Activated T-helper 1 cell treated with anti-CD3 and anti-CD28 coated beads, Interleukin-2, amount 50 U/mL, for 16 hours (primary cell): Measurements from ENCODE around the gene FRMPD1.

ENCODE experiments used
- DNase-seq, 2 donors: peaks; one replicate each; pipeline ENCODE4 v3.0.0-alpha.2; 2020; ENCODE audit warnings: low read depth in 1 of 2, low spot score in 1 of 2

Gene FRMPD1

DNA sequence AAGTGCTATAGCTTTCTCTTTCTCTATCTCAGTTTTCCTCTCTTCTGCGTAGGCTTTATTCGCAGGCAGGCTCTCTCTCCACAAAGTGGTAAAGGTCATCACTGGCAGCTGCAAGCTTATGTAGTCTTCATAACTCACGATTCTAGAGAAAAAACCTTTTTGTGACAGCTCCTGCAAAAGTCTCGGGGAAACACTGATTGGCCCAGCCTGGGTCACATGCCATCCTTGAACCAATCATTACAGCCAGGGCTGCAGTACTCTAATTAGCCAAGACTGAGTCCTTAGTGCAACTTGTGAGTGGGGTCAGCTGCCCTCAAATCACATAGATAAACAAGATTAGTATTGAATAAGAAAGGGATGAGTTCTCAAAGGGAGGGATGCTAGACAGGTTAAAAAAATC, 18.3 kb upstream of the FRMPD1 start:
- no peak for DNase-seq

DNA sequence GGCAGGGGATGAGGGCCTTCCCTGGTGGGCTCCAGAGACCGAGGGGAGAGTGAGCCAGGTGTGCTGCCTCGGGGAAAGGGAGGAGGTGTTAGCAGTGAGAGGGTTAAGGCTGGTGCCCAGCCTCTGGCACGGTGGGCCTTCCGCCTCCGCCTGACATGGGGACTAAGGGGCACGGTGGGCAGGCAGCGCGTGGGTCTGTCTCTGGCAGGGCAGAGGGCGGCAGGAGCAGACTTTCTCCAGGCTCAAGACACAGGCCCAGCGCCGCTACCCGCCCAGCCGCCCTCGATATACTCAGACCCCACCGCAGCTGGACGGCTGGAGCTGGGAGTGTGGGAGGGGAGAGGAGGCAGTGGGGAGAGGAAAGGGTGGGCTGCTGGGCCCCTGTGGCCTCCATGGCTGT, 14.9 kb upstream of the FRMPD1 start:
- no peak for DNase-seq

DNA sequence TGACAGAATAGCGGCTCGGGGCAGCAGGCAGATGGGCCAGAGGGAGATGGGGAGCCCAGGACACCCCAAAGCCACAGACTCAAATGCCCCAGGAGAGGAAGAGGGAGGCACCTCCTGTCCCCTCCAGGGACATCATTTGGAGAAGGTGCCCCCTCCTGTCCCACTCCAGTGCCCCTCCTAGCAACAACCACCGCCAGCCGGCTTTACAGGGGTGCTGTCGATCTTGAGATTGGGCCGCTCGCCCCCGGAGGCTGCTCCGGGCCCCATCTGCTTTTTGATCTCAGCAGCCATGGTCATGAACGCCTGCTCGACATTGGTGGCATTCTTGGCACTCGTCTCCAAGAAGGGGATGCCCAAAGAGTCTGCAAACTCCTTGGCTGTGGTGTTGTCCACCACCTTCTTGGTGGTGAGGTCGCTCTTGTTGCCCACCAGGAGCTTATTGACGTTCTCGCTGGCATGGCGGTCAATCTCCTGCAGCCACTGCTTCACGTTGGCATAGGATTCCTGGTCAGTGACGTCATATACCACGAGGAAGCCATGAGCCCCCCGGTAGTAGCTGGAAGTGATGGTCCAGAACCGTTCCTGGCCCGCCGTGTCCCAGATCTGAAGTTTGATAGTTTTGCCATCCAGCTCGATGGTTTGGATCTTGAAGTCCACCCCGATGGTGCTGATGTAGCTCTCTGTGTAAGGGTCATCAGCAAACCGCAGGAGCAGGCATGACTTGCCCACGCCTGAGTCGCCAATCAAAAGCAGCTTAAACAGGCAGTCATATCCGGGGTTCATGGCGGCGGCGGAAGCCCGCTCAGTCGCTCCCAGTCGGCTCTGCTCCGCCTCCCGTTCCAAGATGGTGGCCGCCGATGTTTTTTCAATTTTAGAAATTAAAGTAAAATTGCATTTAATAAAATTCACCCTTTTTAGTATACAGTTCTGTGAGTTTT, 14.0 kb upstream of the FRMPD1 start:
- DNase-seq = no peak

DNA sequence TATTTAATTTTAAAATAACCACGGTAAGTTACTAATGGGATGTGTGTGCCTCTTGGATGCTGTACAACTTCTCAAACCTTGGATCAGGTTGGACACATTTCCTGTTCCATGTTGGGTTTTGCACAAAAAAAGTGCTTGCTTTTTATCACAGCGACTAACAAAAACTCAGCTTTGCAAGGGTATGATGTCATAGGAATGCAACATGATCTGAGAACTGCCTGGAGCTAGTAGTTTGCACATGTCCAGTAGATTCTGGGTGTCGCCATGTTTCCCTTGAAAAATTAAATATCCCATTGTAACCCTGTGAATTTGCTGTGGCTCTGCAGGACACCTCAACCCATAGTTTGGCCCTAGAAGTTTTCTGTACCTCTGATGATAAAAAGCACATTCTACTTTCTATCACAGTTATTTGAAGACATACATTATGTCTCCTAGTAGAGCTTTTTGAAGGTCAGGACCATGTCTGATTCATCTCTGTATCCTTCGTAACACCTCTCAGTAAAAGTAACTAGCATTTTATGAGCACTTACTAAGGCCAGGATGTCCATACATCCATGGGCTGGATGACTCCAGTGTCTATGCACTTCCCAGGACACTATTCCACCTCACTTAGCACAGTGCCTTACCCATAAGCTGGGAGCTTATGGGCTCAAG, 11.5 kb upstream of the FRMPD1 start:
- no peak for DNase-seq

- DNase-seq = no peak
Measured at GRCh38 chr9:37639841-37640240, 10.9 kb upstream of the FRMPD1 start.

DNA sequence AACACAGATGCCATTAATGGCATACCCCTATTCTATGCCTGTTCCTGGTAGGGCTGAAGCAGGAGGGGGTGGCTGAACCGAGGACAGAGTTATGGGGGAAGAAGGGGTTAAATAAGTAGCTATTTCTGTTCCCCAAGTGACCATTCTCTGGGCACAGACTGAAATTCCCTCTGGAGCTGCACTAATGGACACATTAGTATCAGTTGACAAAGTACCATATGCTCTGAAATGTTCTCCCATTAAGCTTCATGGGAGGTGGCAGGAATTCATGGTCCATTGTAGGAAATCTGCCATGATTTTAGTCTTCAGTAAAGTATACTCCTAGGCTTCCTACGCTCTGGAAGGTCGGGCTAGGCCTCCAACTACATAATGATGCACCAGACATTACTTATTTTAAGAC, 10.5 kb upstream of the FRMPD1 start:
- DNase-seq = no peak

- no peak for DNase-seq
Measured at GRCh38 chr9:37641331-37641730, 9.4 kb upstream of the FRMPD1 start.

DNA sequence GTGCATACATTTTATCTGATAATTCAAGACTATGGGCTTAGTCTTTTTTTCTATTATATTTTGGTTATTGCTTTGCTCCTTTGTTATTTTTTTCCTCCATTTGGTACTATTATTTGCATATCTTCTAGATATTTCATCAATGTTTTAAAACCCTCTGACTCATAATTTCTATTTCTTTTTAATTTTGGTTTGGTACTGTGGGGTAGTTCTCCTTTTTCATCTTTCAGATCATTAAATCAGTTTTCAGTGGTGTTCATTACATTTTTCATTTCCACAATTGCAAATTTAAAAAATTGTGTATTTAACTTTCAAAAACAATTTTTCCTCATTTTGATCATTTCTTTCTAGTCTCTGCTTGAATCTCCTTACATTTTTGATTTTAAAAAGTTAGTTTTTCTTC, 7.5 kb upstream of the FRMPD1 start:
- no peak for DNase-seq

DNA sequence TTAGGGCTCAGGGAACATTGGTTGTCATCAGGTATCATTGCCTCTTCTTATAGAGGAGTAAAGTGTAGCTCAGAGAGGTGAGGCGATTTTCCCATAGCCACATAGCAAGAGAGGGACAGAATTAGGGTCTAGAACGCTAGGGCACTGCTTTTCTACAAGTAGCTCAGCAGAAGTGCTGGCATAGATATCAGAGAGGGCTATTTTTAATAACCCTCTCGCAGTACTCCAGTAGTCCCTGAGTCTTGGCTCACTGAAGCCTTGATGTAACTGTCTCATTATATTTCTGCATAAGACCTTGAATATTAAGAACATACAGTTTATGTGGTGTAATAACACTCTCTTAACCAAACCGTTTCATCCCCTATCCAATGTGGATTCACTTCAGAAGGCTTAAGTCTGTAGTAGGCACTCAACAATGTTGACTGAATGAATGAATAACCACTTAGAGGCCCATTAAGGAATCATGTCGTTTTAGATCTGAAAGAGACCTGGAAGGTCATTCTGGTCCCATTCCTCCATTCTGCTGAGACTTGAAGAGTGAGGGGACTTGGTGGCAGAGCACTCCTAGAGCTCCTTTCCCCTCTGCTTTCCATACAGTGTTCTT, 4.7 kb upstream of the FRMPD1 start:
- DNase-seq = no peak

DNA sequence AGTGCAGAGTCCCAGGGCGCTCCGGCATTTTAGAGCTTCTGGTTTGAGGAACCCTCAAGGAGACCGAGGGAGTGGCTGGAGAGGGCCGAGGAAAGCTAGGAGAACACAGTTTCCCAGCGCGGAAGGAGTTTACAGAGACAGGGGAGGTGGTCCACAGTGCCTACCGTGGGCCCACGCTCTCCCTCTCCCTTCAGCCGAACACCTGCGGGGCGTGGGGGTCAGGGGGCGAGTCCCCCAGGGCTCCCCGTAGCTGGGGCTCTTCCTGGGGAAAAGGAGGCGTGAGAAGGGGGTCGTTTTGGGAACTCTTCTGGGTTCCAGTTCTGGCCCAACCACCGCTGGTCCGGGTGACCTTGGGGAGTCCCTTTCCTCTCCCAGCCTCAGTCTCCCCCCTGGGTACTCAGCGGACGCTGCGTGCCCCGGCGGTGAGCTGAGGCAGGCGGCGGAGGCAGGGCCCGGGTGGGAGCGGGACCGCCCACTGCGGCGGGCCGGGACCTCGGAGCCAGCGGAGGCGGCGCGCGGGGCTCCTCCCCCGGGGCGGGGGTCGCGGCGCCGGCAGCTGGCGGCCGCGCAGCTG, 368 bp upstream of the FRMPD1 start:
- DNase-seq = no peak

- no peak for DNase-seq
Measured at GRCh38 chr9:37652261-37652660, 1.5 kb downstream of the FRMPD1 start.

DNA sequence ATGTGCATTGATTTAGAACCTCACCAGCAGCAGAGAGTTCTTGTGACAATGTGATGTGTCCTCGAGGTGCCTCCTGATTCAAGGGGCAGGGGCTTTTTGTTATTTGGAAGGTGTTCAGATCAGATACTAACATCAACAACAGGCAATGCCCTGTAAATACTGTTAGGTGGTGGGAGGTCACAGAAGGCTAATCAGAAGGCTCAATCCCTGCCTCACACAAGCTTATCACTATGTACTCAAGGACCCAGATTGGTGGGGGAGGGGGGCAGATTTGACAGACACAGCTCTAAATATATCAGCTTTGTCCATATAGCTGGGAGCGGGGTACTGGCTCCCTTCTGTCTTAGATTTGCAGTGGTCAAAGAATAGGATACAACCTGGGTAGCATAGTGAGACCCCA, 2.6 kb downstream of the FRMPD1 start:
- no peak for DNase-seq

DNA sequence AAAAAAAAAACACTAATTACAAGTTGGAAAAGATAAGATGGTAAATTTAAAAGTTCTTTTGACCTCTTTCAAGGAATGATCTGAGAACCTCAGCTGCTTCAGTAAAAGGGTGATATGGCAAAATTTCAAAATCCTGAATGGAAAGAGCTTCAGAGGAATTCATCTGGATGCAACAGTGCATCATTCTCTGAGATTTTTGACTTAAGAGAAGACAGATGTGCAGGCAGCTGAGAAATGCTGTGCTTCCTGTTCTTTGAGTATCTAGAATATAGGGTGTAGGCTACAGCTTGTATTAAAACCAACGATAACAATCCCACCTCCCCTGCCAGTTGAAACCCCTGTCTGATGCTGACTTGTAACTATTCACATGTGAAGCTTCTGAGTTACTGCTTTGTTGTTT, 6.2 kb downstream of the FRMPD1 start:
- no peak for DNase-seq

GRCh38 chr9:37660691-37661090, 9.9 kb downstream of the FRMPD1 start:
- no peak for DNase-seq

DNA sequence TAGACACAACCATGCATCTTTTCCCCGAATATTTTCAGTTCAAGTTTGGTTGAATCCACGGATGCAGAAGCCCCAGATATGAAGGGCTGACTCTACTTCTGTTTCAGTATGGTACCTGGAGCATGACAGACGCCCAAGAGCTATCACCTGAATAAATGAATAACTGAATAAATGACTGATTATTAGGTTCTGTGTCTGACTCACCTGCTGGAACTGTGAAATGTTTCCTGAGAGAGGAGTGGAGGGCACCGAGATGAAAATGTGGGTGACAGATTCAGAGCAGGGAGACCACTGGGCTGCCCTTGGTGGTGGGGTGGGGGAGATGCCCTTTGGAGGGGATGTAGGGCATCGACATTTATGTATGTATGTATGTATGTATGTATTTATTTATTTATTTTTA, 13.2 kb downstream of the FRMPD1 start:
- DNase-seq = no peak

GRCh38 chr9:37667706-37668105, 17.0 kb downstream of the FRMPD1 start:
- no peak for DNase-seq

- DNase-seq = no peak
Measured at GRCh38 chr9:37668116-37668601, 17.4 kb downstream of the FRMPD1 start.

GRCh38 chr9:37669232-37669631, 18.5 kb downstream of the FRMPD1 start:
- DNase-seq = no peak

DNA sequence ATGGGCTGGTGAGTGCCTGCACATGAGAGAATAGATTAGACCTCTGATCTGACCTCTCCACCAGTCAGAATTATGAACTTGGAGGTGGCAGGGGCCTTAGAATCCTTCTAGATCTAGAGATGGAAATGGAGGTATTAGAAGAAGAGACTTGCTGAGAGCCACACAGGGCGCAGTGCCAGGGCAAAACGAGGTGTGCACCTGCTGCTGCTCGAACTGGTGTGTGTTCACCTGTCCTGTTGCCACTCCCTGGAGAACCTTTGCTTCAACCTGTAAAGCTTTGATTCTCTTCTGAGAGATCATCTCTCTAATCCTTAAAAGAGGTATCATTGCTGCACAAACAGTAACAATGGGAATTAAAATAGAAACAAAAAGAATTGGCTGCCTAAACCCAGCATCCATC, 24.9 kb downstream of the FRMPD1 start:
- no peak for DNase-seq

DNA sequence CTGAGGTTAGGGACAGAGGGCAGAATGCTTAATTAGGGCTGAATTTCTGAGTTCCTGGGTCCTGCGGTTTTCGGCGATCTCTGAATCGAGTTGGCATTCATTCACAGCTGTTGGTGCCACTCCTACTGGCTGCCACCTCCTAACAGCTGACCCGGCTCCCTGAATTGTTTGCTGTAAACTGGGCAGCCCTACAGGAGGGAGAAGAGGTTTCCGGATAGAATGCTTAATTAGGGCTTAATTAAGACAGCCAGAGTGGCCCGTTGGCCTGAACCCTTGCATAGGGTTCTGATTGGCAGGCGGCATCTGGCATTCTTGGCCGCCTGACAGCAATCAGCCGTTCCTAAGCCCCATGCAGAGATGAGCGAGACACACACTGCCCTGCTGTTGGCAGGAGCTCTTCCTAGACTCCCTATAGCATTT, 25.7 kb downstream of the FRMPD1 start:
- DNase-seq = no peak

- no peak for DNase-seq
Measured at GRCh38 chr9:37677435-37677834, 26.7 kb downstream of the FRMPD1 start.

GRCh38 chr9:37678789-37679273, 28.1 kb downstream of the FRMPD1 start:
- DNase-seq = no peak
